DMS 273 treated with DMSO at 0.1 percent for 48 hours (cell line): ENCODE data around the gene CARS2.
"Not testable (repeated sequence)": the region's sequence is repeated elsewhere in the genome, so short reads cannot be mapped to it uniquely, and the experiment has no call there.

Experiments
- DNase-seq: peaks from one replicate; lab custom pipeline; 2025; lab: John Stamatoyannopoulos, UW

The CARS2 gene, protein sequence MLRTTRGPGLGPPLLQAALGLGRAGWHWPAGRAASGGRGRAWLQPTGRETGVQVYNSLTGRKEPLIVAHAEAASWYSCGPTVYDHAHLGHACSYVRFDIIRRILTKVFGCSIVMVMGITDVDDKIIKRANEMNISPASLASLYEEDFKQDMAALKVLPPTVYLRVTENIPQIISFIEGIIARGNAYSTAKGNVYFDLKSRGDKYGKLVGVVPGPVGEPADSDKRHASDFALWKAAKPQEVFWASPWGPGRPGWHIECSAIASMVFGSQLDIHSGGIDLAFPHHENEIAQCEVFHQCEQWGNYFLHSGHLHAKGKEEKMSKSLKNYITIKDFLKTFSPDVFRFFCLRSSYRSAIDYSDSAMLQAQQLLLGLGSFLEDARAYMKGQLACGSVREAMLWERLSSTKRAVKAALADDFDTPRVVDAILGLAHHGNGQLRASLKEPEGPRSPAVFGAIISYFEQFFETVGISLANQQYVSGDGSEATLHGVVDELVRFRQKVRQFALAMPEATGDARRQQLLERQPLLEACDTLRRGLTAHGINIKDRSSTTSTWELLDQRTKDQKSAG

GRCh38 chr13:110705826-110706569 is at the start of gene CARS2:
Gene CARS2, minus strand, starts transcription at chr13:110706116. Its CDS starts 23 bp downstream, at chr13:110706093.
- DNase-seq = peak; percentile 89

DNA sequence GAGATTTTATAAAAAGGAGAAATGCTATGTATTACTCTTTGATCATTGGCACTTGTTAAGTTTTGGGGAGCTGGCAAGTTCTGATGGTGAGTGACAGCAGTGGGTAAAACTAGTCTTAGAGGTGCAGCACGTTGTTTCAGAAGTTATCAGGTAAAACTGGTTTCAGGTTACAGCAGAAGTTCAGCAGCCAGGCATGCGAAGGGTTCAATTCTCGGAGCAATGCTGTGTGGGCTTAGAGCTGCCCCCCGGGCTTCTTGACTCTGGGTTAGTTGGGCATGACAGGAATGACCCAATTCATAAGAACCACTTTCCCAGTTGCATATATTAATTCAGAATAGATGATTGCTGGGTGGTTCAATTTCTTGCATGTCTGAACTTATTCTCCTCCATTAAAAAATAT is 42.4 kb upstream of the CARS2 start:
- no peak for DNase-seq

- DNase-seq = no peak
Measured at GRCh38 chr13:110746438-110746837, 40.5 kb upstream of the CARS2 start.

DNA sequence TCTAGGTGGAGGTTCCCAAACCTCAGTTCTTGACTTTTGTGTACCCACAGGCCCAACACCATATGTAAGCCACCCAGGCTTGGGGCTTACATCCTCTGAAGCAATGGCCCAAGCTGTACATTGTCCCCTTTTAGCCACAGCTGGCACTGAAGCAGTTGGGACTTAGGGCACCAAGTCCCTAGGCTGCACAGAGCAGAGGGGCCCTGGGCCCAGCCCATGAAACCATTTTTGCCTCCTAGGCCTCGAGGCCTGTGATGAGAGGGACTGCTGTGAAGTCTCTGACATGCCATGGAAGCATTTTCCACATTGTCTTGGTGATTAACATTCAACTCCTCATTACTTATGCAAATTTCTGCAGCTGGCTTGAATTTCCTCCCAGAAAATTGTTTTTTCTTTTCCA is 37.8 kb upstream of the CARS2 start:
- DNase-seq = no peak

DNA sequence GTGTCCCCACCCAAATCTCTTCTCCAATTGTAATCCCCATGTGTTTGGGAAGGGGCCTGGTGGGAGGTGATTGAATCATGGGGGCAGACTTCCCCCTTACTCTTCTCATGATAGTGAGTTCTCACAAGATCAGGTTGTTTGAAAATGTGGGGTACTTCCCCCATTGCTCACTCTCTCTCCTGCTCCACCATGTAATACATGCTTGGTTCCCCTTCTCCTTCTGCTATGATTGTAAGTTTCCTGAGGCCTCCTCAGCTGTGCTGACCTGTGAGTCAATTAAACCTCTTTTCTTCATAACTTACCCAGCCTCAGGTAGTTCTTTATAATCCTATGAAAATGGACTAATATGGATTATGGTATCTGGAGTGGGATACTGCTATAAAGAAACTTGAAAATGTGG is 31.6 kb upstream of the CARS2 start:
- DNase-seq = no peak

GRCh38 chr13:110734561-110734960 is 28.6 kb upstream of the CARS2 start:
- DNase-seq = no peak

DNA sequence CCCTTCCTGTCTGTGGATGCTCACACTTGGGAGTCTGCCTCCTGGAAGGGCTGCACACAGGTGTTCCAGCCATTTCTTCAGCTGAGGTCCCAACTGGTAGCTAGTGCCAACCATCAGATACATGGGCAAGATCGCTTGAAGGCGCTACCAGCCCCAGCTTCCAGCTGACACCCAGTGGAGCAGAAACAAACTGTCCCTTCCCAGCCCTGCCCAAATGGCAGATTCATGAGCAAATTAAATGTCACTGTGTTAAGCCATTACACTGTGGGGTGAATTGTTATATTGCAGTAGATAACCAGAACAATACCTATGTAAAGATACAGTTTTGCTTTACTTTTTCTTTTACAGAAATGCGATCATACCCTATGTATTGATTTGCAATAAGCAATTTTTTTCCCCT is 25.2 kb upstream of the CARS2 start:
- no peak for DNase-seq

DNA sequence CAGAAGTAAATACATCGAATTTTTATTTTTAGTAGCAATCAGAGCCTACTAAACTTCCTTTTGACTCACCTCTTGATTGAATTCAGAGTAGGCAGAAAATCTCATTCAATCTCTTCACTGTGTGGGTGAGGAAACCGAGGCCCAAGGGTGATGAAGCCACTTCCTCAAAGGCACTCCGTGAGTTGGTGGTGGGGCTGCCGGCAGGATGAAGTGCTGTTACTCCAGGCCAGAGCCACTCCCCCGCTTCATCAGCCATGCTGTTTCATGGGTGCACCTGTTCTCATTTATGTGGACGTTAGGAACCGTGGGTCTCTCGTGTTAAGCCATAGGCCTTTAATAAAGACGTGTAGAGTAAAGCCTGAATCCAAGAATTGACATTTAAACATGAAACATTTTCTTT is 20.8 kb upstream of the CARS2 start:
- no peak for DNase-seq

DNA sequence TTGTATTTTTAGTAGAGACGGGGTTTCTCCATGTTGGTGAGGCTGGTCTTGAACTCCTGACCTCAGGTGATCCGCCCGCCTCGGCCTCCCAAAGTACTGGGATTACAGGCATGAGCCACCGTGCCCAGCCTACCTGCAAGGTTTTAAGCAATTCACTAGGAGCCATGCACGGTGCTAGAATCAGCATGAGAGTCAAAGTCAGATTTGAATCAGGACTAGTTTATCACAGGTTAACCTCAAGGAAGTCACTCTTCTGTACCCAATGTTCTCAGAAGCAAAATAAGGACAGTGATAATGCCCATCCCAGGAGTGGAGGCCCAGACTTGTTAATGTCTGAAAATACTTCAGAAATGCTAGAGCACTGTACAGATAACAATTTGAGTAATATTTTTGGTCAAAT is 20.2 kb upstream of the CARS2 start:
- not testable (repeated sequence) for DNase-seq

- DNase-seq = no peak
Measured at GRCh38 chr13:110723598-110723997, 17.7 kb upstream of the CARS2 start.

- no peak for DNase-seq
Measured at GRCh38 chr13:110722971-110723370, 17.1 kb upstream of the CARS2 start.

DNA sequence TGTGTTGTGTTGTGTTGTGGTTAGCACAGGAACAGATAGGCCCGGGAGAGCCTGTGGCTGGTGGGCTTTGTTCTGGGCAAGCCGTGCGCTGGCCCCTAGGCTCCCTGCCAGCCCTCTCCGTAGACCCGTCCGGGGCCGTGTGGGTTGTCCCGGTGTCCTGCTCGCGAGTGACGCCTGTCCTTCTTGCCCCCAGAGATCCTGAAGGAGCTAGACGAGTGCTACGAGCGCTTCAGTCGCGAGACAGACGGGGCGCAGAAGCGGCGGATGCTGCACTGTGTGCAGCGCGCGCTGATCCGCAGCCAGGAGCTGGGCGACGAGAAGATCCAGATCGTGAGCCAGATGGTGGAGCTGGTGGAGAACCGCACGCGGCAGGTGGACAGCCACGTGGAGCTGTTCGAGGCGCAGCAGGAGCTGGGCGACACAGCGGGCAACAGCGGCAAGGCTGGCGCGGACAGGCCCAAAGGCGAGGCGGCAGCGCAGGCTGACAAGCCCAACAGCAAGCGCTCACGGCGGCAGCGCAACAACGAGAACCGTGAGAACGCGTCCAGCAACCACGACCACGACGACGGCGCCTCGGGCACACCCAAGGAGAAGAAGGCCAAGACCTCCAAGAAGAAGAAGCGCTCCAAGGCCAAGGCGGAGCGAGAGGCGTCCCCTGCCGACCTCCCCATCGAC is 13.3 kb upstream of the CARS2 start:
- no peak for DNase-seq

DNA sequence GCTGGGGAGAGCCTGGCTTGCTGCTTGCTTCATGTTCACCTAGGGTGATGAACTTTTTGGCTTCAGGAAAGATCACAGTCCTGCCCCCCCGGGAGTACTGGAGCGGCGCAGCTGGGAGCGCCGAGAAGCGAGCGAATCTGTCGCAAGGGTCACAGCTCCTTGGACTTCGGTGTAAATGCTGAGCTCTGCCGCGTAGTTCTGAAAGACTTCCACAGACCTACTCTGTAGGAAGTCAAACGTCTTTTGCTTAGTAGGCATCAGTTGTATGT is 10.3 kb upstream of the CARS2 start:
- DNase-seq = no peak

- peak; percentile 98 for DNase-seq
Measured at GRCh38 chr13:110715395-110716246, 9.7 kb upstream of the CARS2 start.

GRCh38 chr13:110714797-110715394 is 9.0 kb upstream of the CARS2 start:
- DNase-seq = peak; percentile 32

GRCh38 chr13:110713981-110714796 is 8.3 kb upstream of the CARS2 start:
- no peak for DNase-seq

DNA sequence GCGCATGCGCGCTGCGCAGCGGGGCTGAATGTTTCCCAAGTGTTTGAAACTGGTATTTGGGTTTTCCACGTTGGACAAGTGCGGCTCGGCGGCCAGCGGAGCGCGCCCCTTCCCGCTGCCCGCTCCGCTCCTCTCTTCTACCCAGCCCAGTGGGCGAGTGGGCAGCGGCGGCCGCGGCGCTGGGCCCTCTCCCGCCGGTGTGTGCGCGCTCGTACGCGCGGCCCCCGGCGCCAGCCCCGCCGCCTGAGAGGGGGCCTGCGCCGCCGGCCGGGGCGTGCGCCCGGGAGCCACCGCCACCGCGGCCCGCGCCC is 7.7 kb upstream of the CARS2 start, which contains the start of gene ING1:
Gene ING1 (plus strand): TSS at position 59 of the 311 bp plus-strand sequence. CDS start 450 bp downstream, outside the sequence.
- DNase-seq = no peak

- DNase-seq = peak; percentile 95
Measured at GRCh38 chr13:110712849-110713641, 7.1 kb upstream of the CARS2 start.

DNA sequence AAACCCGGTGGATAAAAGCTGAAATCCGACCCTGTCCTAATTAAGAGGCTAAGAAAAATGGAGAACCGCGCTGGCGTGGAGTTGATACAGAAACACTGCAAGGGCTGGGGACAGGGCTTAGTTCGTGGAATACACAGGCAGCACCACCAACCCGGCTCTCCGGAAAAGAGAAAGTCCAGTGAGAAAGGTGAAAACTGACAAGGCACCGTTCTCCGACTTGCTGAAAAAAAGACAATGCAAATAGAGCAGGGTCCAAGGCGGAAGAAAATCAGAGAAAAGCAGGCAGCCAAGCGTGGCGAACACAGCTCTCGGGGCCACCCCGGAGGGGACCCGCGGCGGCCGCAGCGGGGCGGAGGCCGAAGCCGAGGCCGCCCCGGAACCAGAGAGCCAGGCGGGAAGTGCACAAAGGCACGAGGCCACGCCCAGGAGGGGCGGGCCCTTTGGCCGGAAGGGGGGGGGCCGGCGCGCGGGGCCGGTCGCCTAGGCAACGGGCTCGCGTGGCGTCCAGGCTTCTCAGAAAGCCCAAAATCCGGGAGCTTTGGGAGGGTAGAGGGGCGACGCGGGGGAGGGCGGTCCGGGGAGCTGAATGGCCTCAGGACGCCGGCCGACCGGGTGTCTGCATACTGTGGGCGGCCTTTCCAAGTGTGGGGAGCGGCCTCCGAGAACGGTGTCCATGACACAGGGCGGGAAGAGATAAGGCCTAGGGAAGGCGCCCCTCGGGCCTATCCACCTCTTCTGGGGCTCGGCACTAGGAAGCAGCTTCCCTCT is 6.3 kb upstream of the CARS2 start:
- peak; percentile 65 for DNase-seq
